ENCODE measurements around the gene BICD2. TPM values are rescaled to one million over a fixed set of nuclear protein-coding genes. Genes with fewer than 3 reads are reported as not detected.

BICD2 gene
- total and polyA plus RNA-seq, 2 of the 13 experiments (the other 11 are each of a cell fraction or from before 2014, with no cell fraction given), result 5.1 to 17.4 TPM

DNA sequence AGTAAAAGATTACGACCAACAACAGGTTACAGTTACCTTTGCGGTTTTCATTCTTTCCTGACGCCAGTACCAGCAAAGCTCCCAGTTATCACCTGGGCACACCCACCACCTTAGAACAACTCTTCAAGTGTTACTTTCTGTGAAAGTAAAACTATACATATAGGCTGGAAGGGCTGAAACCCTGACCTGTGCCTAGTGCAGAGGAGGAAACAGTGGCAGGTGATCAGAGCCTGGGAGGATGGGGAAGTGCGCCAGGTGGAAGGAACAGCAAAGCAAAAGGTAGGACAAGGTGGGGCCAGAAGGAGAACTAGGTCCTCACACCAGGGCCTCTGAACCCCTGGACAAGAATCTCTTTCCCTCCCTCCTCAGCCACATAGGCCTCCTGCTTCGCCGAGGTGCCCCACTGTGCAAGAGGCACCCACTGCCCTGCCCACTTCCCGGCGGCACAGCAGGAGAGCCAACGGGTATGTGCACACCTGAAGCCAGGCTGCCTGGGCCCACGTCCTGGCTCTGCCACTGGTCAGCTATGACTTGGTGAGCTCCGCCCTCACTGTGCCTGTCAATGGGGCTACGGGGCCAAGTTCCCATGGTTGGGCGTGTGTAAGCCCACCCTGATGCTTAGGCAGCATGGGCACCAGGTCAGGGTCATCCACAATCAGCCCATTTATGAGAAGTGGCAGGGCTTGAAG is 26.9 kb downstream of the BICD2 start:
- no peaks in the 10 kb centered on the region for H3K36me3 ChIP-seq (replicated peaks in 1 of 2; ENCODE audit: control insufficient read depth in 1 of 2, insufficient read depth in 2 of 2, low read length in 2 of 2)
- 0 out of 2 replicates have a peak, but pooled peaks cover 11% of the 10 kb centered on the region for H3K4me1 ChIP-seq (ENCODE audit: insufficient read depth, low read length)
- H3K9ac ChIP-seq (ENCODE audit: insufficient read depth, low read depth, low read length), result no peak overlapping the region
- POLR2A ChIA-PET, result no interaction called here
- in situ Hi-C loops (cut with HindIII; ENCODE audit: extremely low pct_ligation_motif_present, low pct_unique_long_range_greater_than_20kb), result no loop called here
- DNase-seq (ENCODE audit: low spot score) (no peak), FAIRE-seq (no peak), ATAC-seq (no peak)
- intact Hi-C loops (cut with micrococcal nuclease; ENCODE audit: unreplicated experiment), result no loop called here
- TF ChIP-seq, protein P1, sequence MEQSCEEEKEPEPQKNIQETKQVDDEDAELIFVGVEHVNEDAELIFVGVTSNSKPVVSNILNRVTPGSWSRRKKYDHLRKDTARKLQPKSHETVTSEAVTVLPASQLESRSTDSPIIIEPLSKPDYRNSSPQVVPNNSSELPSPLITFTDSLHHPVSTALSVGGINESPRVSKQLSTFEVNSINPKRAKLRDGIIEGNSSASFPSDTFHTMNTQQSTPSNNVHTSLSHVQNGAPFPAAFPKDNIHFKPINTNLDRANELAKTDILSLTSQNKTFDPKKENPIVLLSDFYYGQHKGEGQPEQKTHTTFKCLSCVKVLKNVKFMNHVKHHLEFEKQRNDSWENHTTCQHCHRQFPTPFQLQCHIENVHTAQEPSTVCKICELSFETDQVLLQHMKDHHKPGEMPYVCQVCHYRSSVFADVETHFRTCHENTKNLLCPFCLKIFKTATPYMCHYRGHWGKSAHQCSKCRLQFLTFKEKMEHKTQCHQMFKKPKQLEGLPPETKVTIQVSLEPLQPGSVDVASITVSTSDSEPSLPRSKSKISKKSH (CRISPR knock-in tag; IDR thresholded peaks at IDR 0.05; ENCODE audit: borderline replicate concordance), result no peak
- TF ChIP-seq ZNF136 (CRISPR knock-in tag; IDR thresholded peaks at IDR 0.05; ENCODE audit: low read depth) (no peak), ZNF83 (CRISPR knock-in tag; IDR thresholded peaks at IDR 0.05; ENCODE audit: borderline replicate concordance) (no peak), ZC3H4 (CRISPR knock-in tag; IDR thresholded peaks at IDR 0.05; ENCODE audit: borderline replicate concordance) (no peak), NR2C2 (CRISPR knock-in tag; IDR thresholded peaks at IDR 0.05; ENCODE audit: borderline replicate concordance) (no peak), TRIM24 (CRISPR knock-in tag; IDR thresholded peaks at IDR 0.05) (no peak), AHR (CRISPR knock-in tag; IDR thresholded peaks at IDR 0.05) (no peak)
- TF ChIP-seq, protein P2, sequence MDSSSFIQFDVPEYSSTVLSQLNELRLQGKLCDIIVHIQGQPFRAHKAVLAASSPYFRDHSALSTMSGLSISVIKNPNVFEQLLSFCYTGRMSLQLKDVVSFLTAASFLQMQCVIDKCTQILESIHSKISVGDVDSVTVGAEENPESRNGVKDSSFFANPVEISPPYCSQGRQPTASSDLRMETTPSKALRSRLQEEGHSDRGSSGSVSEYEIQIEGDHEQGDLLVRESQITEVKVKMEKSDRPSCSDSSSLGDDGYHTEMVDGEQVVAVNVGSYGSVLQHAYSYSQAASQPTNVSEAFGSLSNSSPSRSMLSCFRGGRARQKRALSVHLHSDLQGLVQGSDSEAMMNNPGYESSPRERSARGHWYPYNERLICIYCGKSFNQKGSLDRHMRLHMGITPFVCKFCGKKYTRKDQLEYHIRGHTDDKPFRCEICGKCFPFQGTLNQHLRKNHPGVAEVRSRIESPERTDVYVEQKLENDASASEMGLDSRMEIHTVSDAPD (CRISPR knock-in tag; IDR thresholded peaks at IDR 0.05), result no peak
- CTCF ChIA-PET (ENCODE audit: low intra/inter-chr PET ratio, low total read pairs), result no interaction called here
- BruUV-seq (replicated peaks), result no TSS peak
- H3K27ac ChIP-seq (ENCODE audit: extremely low read length, insufficient read depth, low read length), result no peak overlapping the region
- H2AFZ ChIP-seq (ENCODE audit: low read length), result no peak overlapping the region
- H4K20me1 ChIP-seq (ENCODE audit: insufficient read depth, low read length), result peaks cover 7% of the 10 kb centered on the region; the same call in 1 of the 2 replicates
- H3K79me2 ChIP-seq (ENCODE audit: insufficient read depth, low read length), result peaks cover 45% of the 10 kb centered on the region
- H3K27me3 ChIP-seq (ENCODE audit: control insufficient read depth in 1 of 2, insufficient read depth in 2 of 2, low read length in 2 of 2), result no peaks in the 10 kb centered on the region
- no peak overlapping the region for H3K4me2 ChIP-seq (ENCODE audit: low read depth, low read length)
- H3K9me3 ChIP-seq (ENCODE audit: low read length), result no peaks in the 10 kb centered on the region
- 97% methylated on average over 4 of the region's 13 CpGs for WGBS (ENCODE audit: low lambda C conversion rate)
- H3K4me3 ChIP-seq (replicated peaks in 1 of 3; ENCODE audit: insufficient read depth in 1 of 3, low read depth in 2 of 3, low read length in 3 of 3), result no peak overlapping the region

Data from HepG2 (cell line).